HFF-Myc (cell line): ENCODE data around the gene MYO16.

Experiments
- DNase-seq: peaks from one replicate; pipeline ENCODE4 v3.0.0-alpha.2; 2011; ENCODE audit warnings: low read depth; ENCODE audit errors: extremely low read depth
- H3K4me3 ChIP-seq: replicated peaks from 2 replicates; pipeline ENCODE4 v1.5.1; 2011; ENCODE audit warnings: low read depth, mild to moderate bottlenecking, control low read depth, low read length
- CTCF ChIP-seq: IDR thresholded peaks from 2 replicates; pipeline ENCODE4 v1.5.1; 2012; ENCODE audit warnings: mild to moderate bottlenecking, low read depth, low read length, control low read depth; ENCODE audit errors: missing control alignments

Gene MYO16

GRCh38 chr13:108922108-108922507 lies 292.7 kb downstream of the MYO16 start:
- H3K4me3 ChIP-seq = no peak overlapping the region
- no peak for DNase-seq
- TF ChIP-seq CTCF = no peak

GRCh38 chr13:108923386-108924047 lies 294.1 kb downstream of the MYO16 start:
- TF ChIP-seq CTCF = no peak
- DNase-seq = no peak
- H3K4me3 ChIP-seq = no peak overlapping the region

- TF ChIP-seq CTCF = no peak
- no peak overlapping the region for H3K4me3 ChIP-seq
- DNase-seq = no peak
These were observed 294.7 kb downstream of the MYO16 start for GRCh38 chr13:108924134-108924533.

GRCh38 chr13:108924541-108924940 lies 295.1 kb downstream of the MYO16 start:
- DNase-seq = no peak
- H3K4me3 ChIP-seq = no peak overlapping the region
- TF ChIP-seq CTCF = no peak

- TF ChIP-seq CTCF = no peak
- DNase-seq = no peak
- no peak overlapping the region for H3K4me3 ChIP-seq
These were observed 295.7 kb downstream of the MYO16 start for GRCh38 chr13:108925070-108925469.

GRCh38 chr13:108926862-108927261 lies 297.5 kb downstream of the MYO16 start:
- DNase-seq = no peak
- H3K4me3 ChIP-seq = no peak overlapping the region
- TF ChIP-seq CTCF = no peak

- TF ChIP-seq CTCF = no peak
- H3K4me3 ChIP-seq = no peak overlapping the region
- no peak for DNase-seq
These were observed 298.2 kb downstream of the MYO16 start for GRCh38 chr13:108927615-108928014.
